ENCODE data around the gene SCCPDH.

SCCPDH gene

GRCh38 chr1:246778663-246779062, 54.5 kb downstream of the SCCPDH start:
- Histone ChIP-seq H3K4me1 (ENCODE audit: insufficient read depth, low read length) (no peaks in the 10 kb centered on the region), H3K9me3 (ENCODE audit: control insufficient read depth, insufficient read depth, low read length) (no peaks in the 10 kb centered on the region), H3K36me3 (ENCODE audit: insufficient read depth, low read length) (no peaks in the 10 kb centered on the region), H3K9ac (ENCODE audit: low read depth, low read length) (no peak overlapping the region)

DNA sequence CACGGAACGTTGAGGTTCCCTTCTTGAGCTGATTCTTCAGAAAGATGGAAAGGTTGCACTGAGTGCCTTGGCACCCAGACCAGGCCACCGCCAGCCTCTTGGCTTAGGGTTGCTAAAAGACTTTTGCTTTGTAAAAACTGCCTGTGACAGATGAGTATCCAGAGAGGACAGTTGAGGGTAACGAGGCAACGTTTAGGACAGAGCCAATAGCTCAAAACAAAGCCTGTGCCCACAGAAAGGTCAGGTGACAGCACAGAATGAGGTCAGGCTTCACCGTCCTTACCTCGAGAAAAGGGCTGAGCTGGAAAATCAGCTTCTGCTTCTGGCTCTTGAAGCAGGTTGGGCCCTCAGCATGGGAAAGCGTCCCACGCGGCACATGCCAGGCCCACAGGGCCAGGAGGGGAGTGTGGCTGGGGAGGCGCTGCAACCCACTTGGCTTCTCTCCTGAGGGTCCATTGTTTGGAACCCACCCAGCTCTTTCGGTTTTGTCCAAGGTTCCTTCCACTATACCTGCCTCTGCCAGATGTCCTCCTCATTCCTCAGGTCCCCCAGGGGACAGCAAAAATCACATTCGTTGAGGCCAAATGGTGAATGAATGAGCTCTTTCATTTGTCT, 55.5 kb downstream of the SCCPDH start:
- Histone ChIP-seq H3K4me1 (ENCODE audit: insufficient read depth, low read length) (no peaks in the 10 kb centered on the region), H3K9me3 (ENCODE audit: control insufficient read depth, insufficient read depth, low read length) (no peaks in the 10 kb centered on the region), H3K36me3 (ENCODE audit: insufficient read depth, low read length) (no peaks in the 10 kb centered on the region), H3K9ac (ENCODE audit: low read depth, low read length) (no peak overlapping the region)

DNA sequence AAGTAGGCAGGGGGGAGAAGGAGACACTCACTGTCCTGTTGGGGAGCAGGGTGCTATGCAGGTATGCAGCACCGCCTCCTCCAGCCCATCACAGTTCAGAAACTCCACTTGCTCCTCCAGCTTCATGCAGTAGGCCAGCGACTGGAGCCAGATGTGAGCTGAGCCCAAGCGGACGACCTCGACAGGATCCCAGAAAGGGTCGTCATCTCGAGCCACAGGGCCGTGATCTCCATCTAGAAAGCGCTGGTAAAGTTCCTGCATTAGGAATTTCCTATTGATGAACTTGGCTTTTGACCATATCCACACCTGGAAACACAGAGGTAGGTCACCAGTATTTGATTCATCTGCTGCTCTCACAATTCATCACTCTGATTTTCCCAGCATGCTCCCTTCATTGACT, 56.1 kb downstream of the SCCPDH start:
- no peaks in the 10 kb centered on the region for H3K36me3 ChIP-seq (ENCODE audit: insufficient read depth, low read length)
- no peaks in the 10 kb centered on the region for H3K9me3 ChIP-seq (ENCODE audit: control insufficient read depth, insufficient read depth, low read length)
- H3K9ac ChIP-seq (ENCODE audit: low read depth, low read length) = no peak overlapping the region
- no peaks in the 10 kb centered on the region for H3K4me1 ChIP-seq (ENCODE audit: insufficient read depth, low read length)

DNA sequence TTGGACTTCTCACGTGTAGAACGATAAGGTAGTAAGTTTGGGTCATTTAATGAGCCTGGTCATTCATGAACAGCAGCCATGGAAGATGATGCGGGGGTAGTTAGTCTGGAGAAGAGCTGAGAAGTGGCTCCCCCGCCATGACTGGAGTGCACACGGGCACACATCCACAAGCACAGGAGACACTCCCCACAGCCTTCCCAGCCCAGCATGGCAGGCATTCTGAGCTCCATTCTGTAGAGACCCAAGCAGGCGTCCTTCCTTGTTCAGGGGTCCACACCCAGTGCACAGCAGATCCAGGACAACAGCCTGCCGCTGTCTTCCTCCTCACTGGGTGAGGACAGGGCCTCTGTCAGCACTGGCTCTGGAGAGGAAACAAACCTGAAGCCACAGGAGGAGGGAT, 57.0 kb downstream of the SCCPDH start:
- no peaks in the 10 kb centered on the region for H3K9me3 ChIP-seq (ENCODE audit: control insufficient read depth, insufficient read depth, low read length)
- no peak overlapping the region for H3K9ac ChIP-seq (ENCODE audit: low read depth, low read length)
- H3K36me3 ChIP-seq (ENCODE audit: insufficient read depth, low read length) = no peaks in the 10 kb centered on the region
- no peaks in the 10 kb centered on the region for H3K4me1 ChIP-seq (ENCODE audit: insufficient read depth, low read length)

GRCh38 chr1:246782120-246782900, 58.1 kb downstream of the SCCPDH start:
- H3K9me3 ChIP-seq (ENCODE audit: control insufficient read depth, insufficient read depth, low read length) = no peaks in the 10 kb centered on the region
- H3K36me3 ChIP-seq (ENCODE audit: insufficient read depth, low read length) = no peaks in the 10 kb centered on the region
- no peak overlapping the region for H3K9ac ChIP-seq (ENCODE audit: low read depth, low read length)
- H3K4me1 ChIP-seq (ENCODE audit: insufficient read depth, low read length) = no peaks in the 10 kb centered on the region

- no peaks in the 10 kb centered on the region for H3K9me3 ChIP-seq (ENCODE audit: control insufficient read depth, insufficient read depth, low read length)
- peaks cover 5% of the 10 kb centered on the region; the same call in 1 of the 2 replicates for H3K4me1 ChIP-seq (ENCODE audit: insufficient read depth, low read length)
- H3K36me3 ChIP-seq (ENCODE audit: insufficient read depth, low read length) = no peaks in the 10 kb centered on the region
- H3K9ac ChIP-seq (ENCODE audit: low read depth, low read length) = no peak overlapping the region
These were observed 60.6 kb downstream of the SCCPDH start for GRCh38 chr1:246784621-246785493.

GRCh38 chr1:246785494-246786111, 61.4 kb downstream of the SCCPDH start:
- Histone ChIP-seq H3K9me3 (ENCODE audit: control insufficient read depth, insufficient read depth, low read length) (no peaks in the 10 kb centered on the region), H3K4me1 (ENCODE audit: insufficient read depth, low read length) (peaks cover 5% of the 10 kb centered on the region; the same call in 1 of the 2 replicates), H3K36me3 (ENCODE audit: insufficient read depth, low read length) (no peaks in the 10 kb centered on the region), H3K9ac (ENCODE audit: low read depth, low read length) (no peak overlapping the region)

GRCh38 chr1:246786606-246787238, 62.5 kb downstream of the SCCPDH start:
- H3K36me3 ChIP-seq (ENCODE audit: insufficient read depth, low read length) = no peaks in the 10 kb centered on the region
- H3K4me1 ChIP-seq (ENCODE audit: insufficient read depth, low read length) = peaks cover 5% of the 10 kb centered on the region; the same call in 1 of the 2 replicates
- no peaks in the 10 kb centered on the region for H3K9me3 ChIP-seq (ENCODE audit: control insufficient read depth, insufficient read depth, low read length)
- H3K9ac ChIP-seq (ENCODE audit: low read depth, low read length) = no peak overlapping the region

DNA sequence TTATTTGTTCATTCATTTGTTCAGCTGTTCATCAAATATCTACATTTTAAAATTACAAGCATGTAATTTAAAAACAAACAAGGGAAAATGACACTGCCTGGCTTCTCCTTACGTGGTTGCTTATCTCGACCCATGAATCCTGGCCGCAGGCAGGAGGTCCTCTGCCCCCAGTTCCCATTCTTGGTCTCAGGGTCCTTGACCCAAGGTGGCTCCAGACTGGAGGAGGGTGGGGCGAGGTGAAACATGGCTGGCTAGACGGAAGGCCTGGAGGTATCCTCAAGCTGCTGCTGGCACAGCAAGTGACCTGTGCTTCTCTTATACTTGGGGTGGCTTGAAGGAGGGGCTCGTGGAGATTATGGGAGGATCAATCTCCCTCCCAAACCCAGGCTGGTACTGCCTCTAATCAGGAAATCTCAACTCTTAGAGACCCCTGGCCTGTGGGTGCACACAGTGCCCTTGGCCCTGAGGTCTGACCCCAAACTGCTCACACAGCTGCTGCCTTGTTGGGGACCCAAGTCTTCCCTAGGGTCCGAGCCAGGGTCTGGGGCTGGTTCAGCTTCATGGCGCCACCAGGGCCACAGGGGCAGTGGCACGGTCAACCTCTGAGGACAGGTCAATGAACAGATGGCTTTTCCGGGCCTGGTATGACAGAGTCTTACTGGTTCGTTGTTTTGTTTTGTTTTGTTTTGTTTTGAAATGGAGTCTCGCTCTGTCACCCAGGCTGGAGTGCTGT, 63.7 kb downstream of the SCCPDH start:
- Histone ChIP-seq H3K9ac (ENCODE audit: low read depth, low read length) (no peak overlapping the region), H3K9me3 (ENCODE audit: control insufficient read depth, insufficient read depth, low read length) (no peaks in the 10 kb centered on the region), H3K4me1 (ENCODE audit: insufficient read depth, low read length) (peaks cover 7% of the 10 kb centered on the region), H3K36me3 (ENCODE audit: insufficient read depth, low read length) (no peaks in the 10 kb centered on the region)

DNA sequence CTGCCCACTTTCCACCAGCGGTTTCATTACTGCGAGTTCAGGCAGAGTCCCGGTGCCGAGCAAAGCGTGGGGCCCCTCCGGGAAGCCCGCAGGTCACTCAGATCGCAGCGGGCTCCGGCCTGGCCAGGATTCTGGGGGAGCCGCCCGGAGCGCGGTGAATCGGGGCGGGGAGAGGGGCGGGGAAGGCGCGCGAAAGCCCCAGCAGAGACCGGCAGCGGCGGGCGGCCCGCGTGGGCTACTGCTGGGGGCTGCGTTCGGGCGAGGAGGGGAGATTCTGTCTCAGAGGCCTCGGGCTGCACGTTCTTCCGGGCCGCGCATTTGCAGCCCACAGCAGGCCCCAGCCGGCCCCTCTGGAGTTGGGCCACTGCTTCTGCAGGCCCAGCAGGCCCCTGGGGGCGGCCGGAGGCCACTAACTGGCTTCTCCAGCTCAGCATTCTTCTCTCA, 64.7 kb downstream of the SCCPDH start:
- Histone ChIP-seq H3K9ac (ENCODE audit: low read depth, low read length) (peak overlapping the region; percentile 34; the same call in 1 of the 2 replicates), H3K4me1 (ENCODE audit: insufficient read depth, low read length) (peaks cover 11% of the 10 kb centered on the region), H3K9me3 (ENCODE audit: control insufficient read depth, insufficient read depth, low read length) (no peaks in the 10 kb centered on the region), H3K36me3 (ENCODE audit: insufficient read depth, low read length) (no peaks in the 10 kb centered on the region)

DNA sequence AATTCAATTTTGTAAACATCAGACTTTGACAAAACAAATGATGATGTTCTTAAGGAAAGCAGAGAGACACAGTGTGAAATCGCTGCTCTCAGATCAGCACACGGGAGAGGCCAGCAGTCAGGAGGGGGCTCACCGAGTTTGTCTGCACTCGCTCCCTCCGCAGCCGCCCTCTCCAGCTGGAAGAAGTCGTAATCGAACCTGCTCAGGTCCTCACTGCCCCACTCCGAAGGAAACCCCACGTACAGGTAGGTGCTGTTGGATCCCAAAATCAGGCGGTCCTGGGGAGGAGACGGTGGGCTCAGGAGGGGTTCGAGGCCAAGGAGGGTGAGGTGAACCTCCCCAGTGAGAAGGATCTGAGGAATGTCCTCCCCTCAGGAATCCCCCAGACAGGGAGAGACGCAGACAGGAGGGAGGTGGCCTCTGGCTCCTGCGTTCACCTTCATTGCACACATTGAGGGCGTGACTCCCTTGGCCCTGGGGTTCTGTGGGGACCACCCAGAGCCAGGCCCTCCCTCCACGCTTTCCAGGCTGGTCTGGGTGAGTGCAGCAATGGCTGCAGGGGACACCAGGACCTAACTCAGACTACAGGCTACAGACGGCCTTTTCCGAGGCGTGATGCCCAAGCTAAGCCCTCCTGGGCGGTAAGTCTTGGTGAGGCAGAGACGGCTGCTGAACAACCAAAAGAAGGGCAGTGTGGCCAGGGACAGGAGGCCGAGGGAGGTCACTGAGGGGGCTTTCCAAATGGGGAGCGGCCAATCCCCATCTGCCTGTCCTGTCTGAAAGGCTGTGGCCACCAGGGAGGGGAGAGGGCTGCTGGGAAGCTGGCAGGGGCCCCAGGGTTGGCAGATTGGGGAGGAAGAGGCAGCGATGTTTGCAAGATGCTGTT, 65.5 kb downstream of the SCCPDH start:
- H3K9me3 ChIP-seq (ENCODE audit: control insufficient read depth, insufficient read depth, low read length) = no peaks in the 10 kb centered on the region
- H3K36me3 ChIP-seq (ENCODE audit: insufficient read depth, low read length) = no peaks in the 10 kb centered on the region
- H3K4me1 ChIP-seq (ENCODE audit: insufficient read depth, low read length) = peaks cover 17% of the 10 kb centered on the region
- no peak overlapping the region; the same call in 1 of the 2 replicates for H3K9ac ChIP-seq (ENCODE audit: low read depth, low read length)

DNA sequence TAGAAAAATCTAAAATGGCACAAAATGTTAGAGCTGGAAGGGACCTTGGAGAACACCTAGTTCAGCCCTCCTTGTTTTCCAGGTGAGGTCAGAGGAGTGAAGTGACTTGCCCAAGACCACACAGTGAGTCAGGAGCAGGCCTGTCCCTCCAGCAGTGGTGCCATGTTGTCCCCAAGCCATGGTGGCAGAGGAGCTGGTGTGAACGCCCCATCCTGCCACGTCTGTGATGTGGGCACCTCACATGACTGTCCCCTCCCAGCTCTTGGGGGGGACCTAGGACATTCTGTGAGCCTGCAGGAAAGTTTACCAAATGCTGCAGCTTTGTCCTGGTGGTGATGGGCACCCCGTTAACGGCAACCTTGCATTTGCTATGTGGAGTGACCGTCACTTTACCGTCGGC, 66.2 kb downstream of the SCCPDH start:
- H3K36me3 ChIP-seq (ENCODE audit: insufficient read depth, low read length) = no peaks in the 10 kb centered on the region
- H3K9me3 ChIP-seq (ENCODE audit: control insufficient read depth, insufficient read depth, low read length) = no peaks in the 10 kb centered on the region
- no peak overlapping the region for H3K9ac ChIP-seq (ENCODE audit: low read depth, low read length)
- H3K4me1 ChIP-seq (ENCODE audit: insufficient read depth, low read length) = peaks cover 24% of the 10 kb centered on the region
